Mesodermal cell (in vitro differentiated cells): ENCODE data around the gene CAMK1D.

Source experiments
- H3K27ac ChIP-seq: 2 replicates; pipeline ENCODE4 v1.7.0; 2013; ENCODE audit warnings: mild to moderate bottlenecking, low read depth, low read length, moderate library complexity; ENCODE audit not compliant: severe bottlenecking
- H3K36me3 ChIP-seq: 2 replicates; pipeline ENCODE4 v1.7.1; 2013; ENCODE audit warnings: mild to moderate bottlenecking, low read length, moderate library complexity; ENCODE audit not compliant: control insufficient read depth, insufficient read depth
- H3K4me1 ChIP-seq: one replicate; pipeline ENCODE4 v1.7.1; 2013; ENCODE audit warnings: mild to moderate bottlenecking, low read length; ENCODE audit not compliant: insufficient read depth, control insufficient read depth, poor library complexity, severe bottlenecking
- H3K4me3 ChIP-seq: 2 replicates; pipeline ENCODE4 v1.7.0; 2013; ENCODE audit warnings: low read length, control low read depth, mild to moderate bottlenecking; ENCODE audit not compliant: insufficient read depth, poor library complexity, severe bottlenecking; ENCODE audit errors: extremely low read depth
- H3K9me3 ChIP-seq: 2 replicates; pipeline ENCODE4 v1.7.1; 2013; ENCODE audit warnings: mild to moderate bottlenecking, low read length, moderate library complexity; ENCODE audit not compliant: control insufficient read depth
- WGBS, 2 experiments: methylation state at CpG; one replicate each; pipeline ENCODE4 v1.1.5; 2013; ENCODE audit warnings: missing lambda C conversion rate in 2 of 2; ENCODE audit not compliant: insufficient coverage in 2 of 2; 5-methylcytosine and 5-hydroxymethylcytosine counted together

The CAMK1D gene

DNA sequence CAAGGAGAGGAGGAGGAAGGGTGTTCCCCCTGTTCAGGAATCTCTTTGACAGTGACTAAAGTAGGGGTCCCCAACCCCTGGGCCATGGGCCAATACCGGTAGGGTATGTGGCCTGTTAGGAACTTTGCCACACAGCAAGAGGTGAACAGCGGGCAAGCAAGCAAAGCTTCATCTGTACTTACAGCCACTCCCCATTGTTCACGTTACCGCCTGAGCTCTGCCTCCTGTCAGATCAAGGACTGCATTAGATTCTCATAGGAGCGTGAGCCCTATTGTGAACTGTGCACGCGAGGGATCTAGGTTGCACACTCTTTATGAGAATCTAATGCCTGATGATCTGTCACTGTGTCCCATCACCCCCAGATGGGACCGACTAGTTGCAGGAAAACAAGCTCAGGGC, 201.6 kb downstream of the CAMK1D start:
- Histone ChIP-seq H3K4me1 (no peaks in the 10 kb centered on the region), H3K27ac (no peak overlapping the region), H3K9me3 (no peaks in the 10 kb centered on the region), H3K36me3 (no peaks in the 10 kb centered on the region), H3K4me3 (no peak overlapping the region)
- WGBS, 2 experiments = 90 to 92% methylated on average over 5 to 7 of the region's 8 CpGs

DNA sequence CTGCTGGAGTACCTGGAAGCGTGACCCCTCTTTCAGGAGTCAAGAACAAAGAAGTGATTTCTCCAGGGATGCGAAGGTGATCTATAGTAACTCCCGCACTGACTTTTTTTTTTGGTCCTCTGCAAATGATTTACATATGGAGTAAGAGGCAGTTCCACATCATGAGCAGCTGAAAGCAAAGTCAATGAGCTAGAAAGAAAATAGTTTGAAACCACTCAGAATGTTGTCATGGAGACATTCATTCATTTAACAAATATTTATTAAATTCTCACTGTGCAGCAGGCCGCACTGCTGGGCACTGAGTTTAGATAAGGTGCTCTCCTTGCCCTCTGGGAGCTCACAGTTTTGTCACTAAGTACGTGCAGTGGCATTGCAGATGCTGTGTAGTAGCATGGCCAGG, 206.7 kb downstream of the CAMK1D start:
- WGBS, 2 experiments = 85 to 86% methylated on average over 4 of the region's 5 CpGs
- no peaks in the 10 kb centered on the region for H3K9me3 ChIP-seq
- no peak overlapping the region for H3K27ac ChIP-seq
- no peaks in the 10 kb centered on the region for H3K4me1 ChIP-seq
- no peak overlapping the region for H3K4me3 ChIP-seq
- no peaks in the 10 kb centered on the region for H3K36me3 ChIP-seq

DNA sequence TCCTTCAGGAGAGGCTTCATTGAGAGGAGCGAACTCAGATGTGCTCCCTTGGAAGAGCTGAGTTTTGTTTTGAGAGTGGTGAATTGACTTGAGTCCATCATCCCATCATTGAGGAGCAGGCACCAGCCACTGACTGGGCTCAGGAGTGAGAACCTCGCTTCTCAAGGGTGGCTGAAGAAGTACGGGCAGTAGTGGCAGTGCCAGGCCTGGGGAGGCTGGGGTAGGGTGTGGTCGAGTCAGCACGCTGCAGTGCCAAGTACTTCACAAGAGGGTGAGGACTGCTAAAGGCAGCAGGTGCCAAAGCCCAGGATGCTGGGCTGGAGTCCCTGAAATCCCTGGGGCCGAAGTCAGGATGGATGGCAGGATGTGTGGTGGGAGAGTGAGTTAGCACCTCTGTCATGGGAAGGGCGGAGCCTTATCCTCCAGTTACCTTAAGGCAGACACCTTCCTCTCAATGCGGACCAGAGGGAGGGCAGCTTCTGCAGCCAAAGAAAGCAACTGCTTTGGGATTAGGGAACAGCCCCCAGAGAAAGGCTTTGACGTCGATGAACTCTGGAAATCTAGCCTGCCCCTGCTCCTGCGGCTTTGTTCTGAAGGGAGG, 210.3 kb downstream of the CAMK1D start:
- Histone ChIP-seq H3K4me3 (no peak overlapping the region), H3K27ac (no peak overlapping the region), H3K36me3 (no peaks in the 10 kb centered on the region), H3K9me3 (no peaks in the 10 kb centered on the region), H3K4me1 (no peaks in the 10 kb centered on the region)
- WGBS, 2 experiments = 76 to 84% methylated on average over 9 to 11 of the region's 11 CpGs

DNA sequence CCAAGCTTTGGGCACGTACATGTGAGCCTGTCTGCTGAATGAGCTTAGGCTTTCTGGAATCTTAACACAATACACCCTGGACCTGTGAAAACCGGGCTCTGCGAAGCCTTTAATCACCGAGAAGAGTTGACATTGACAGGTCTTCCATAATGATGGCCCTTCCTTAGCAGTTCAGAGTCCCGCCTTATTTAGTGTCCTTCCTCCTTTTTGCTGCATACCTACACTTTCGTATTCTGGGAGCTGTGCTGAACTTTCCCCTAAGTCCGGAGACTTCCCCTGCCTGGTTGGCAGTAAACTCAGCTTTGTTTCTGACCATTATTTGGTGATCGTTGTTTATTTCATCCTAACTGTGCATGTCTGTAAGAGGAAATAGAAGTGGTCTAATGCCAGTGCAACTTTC, 212.0 kb downstream of the CAMK1D start:
- no peaks in the 10 kb centered on the region for H3K4me1 ChIP-seq
- H3K36me3 ChIP-seq = no peaks in the 10 kb centered on the region
- H3K4me3 ChIP-seq = no peak overlapping the region
- H3K27ac ChIP-seq = no peak overlapping the region
- no peaks in the 10 kb centered on the region for H3K9me3 ChIP-seq
- 92 to 98% methylated on average over 7 to 8 of the region's 8 CpGs for WGBS, 2 experiments

DNA sequence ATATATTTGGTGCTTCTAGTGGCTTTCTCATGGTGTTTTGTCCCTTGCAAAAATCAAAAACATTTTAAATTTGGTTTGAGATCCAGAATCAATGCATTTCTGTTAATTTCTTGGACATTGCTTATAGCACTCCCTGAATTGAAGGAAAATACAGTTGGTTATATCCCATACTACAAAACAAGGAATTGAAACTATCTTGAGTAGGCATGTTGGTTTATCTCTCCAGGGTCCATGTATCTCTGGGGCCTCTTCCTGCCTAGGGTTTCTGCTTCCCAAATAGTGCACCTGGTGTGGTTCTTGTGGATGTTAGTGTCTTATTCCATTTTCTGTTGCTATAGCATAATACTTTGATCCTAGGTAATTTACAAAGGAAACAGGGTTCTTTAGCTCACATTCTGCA, 212.4 kb downstream of the CAMK1D start:
- no peak overlapping the region for H3K27ac ChIP-seq
- H3K4me3 ChIP-seq = no peak overlapping the region
- H3K9me3 ChIP-seq = no peaks in the 10 kb centered on the region
- no peaks in the 10 kb centered on the region for H3K4me1 ChIP-seq
- H3K36me3 ChIP-seq = no peaks in the 10 kb centered on the region

DNA sequence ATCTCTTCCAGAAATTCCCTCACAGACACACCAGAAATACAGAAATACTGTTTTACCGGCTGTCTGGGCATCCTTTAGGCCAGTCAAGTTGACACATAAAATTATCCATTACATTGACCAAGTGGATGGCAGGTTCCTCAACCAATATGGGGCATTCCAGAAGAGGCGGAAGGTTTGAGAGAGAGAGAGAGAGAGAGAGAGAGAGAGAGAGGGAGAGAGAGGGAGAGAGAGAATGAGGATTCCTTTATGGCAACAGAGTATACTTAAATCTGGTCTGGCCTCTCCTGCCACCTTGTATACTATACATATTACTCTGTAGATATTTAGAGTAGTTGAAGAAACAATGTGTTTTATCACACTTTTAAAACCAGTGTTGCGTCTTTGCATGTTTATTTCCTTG, 214.1 kb downstream of the CAMK1D start:
- H3K4me3 ChIP-seq = no peak overlapping the region
- H3K27ac ChIP-seq = no peak overlapping the region
- 67 to 100% methylated on average over 1 of the region's 3 CpGs for WGBS, 2 experiments
- H3K9me3 ChIP-seq = no peaks in the 10 kb centered on the region
- H3K4me1 ChIP-seq = no peaks in the 10 kb centered on the region
- no peaks in the 10 kb centered on the region for H3K36me3 ChIP-seq

DNA sequence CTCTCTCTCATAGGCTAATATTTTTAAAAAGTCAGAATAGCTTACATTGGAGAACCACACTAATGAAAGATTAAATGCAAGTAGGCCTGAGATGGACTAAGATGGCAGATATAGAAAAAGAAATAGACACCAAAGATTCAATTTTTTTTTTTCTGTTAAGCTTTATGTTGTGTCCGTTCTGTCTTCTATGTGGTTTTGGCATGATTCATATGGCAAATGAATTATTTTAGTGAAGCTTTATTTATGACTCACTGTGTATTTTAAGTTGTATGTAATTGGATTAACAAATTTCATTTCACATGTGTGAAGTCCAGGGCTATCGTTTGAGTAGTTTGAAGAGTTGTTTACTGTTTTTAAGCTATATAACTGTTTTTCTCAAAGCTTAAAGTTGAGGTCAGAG, 214.8 kb downstream of the CAMK1D start:
- H3K4me3 ChIP-seq = no peak overlapping the region
- no peak overlapping the region for H3K27ac ChIP-seq
- 100% methylated on average over 1 of the region's 2 CpGs for WGBS, 2 experiments
- H3K36me3 ChIP-seq = no peaks in the 10 kb centered on the region
- H3K9me3 ChIP-seq = no peaks in the 10 kb centered on the region
- H3K4me1 ChIP-seq = no peaks in the 10 kb centered on the region

DNA sequence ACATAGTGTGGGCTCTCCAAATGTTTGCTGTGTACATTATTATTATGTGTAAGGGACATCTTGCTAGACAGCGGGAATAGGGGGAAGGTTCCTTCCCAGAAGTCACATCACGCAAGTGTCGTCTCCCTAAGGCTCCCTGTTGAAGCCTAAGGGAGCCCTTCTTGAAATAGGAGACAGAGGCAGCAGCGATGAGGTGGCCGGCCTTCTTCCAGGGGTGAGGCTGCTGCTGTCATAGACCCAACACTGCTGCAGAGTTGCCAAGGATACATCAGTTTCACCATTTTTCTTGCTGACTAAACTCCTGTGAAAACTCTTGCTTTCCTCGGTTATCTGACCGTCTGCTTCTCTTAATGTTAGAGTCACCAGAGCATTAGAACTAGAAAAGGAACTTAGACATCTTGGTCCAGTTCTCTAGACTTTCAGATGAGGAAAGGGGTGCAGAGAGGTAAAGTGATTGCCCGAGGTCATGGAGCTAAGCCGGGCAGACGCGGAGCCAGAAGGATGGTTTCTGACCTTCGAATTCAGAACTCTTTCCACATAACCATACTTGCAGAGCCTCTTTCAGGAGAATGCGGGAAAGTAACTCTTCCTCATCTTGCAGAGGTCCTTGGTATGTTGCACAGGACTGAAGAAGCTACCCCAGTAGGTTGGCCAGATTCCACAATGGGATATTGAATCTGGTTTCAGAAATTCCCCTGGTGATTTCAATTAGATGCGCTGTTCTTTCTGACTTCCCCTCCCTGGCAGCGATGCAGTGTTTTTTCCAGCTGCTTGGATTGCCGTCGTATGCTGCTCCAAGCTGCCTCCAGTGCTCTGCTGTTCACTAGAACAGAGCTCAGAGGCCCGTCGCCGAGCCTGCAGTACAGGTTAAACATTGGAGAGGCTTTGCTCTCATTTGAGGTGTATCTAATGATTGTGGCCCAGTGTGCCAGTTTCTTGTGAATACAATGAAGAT, 217.1 kb downstream of the CAMK1D start:
- WGBS, 2 experiments = 89 to 90% methylated on average over 17 to 20 of the region's 20 CpGs
- Histone ChIP-seq H3K9me3 (no peaks in the 10 kb centered on the region), H3K4me1 (no peaks in the 10 kb centered on the region), H3K27ac (no peak overlapping the region), H3K4me3 (no peak overlapping the region), H3K36me3 (no peaks in the 10 kb centered on the region)

DNA sequence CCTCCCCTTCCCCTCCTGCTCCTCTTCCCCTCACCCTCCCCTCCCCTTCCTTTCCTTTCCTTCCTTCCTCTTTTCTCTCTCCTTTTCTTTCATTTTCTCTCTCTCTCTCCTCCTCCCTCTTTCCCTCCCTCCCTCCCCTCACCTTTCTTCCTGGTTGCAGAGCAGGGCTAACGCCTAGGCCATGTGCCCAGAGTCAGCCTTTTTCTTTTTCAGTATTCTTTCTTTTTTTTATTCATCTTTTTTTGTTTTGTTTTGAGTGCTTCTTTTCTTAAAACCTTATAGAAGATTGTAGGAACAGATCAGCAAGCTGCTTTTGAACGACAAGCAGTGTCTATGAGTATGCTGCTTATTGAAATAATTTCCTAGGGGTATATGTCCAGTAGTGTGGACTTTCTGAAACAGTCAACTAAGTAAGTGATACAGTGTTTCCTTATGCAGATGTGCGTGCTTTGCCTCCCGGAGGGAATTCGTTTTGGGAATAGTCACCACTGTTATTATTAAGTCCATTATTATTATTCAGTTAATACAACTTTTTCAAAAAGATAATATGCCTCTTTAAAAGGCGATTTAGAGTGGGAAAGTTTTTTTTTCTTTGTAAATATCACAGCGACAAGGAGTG, 219.2 kb downstream of the CAMK1D start:
- WGBS, 2 experiments = 100% methylated on average over 1 of the region's 7 CpGs; no CpG with 5 or more reads in 1 of the 2 experiments
- no peaks in the 10 kb centered on the region for H3K36me3 ChIP-seq
- no peaks in the 10 kb centered on the region for H3K4me1 ChIP-seq
- no peaks in the 10 kb centered on the region for H3K9me3 ChIP-seq
- H3K4me3 ChIP-seq = no peak overlapping the region
- H3K27ac ChIP-seq = no peak overlapping the region

DNA sequence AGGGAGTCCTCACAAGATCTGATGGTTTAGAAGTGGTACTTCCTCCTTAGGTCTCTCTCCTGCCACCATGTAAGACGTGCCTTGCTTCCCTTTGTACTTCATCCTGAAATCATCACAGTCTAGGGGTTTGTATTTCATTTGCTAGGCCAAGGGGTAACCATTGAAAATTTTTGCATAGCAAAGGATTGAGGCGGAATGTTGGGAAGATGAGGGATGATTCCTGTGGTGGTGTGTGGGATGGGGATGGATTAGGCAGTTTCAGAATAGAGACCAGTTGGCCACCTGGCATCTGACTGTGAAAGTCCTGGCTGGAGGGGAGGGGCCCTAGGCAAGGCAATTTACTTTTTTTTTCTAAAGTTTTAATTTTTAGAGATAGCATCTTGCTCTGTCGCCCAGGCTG, 222.9 kb downstream of the CAMK1D start:
- Histone ChIP-seq H3K36me3 (no peaks in the 10 kb centered on the region), H3K9me3 (peaks cover 9% of the 10 kb centered on the region), H3K4me3 (no peak overlapping the region), H3K27ac (no peak overlapping the region), H3K4me1 (no peaks in the 10 kb centered on the region)
- WGBS, 2 experiments = 85 to 87% methylated on average over 2 of the region's 3 CpGs

DNA sequence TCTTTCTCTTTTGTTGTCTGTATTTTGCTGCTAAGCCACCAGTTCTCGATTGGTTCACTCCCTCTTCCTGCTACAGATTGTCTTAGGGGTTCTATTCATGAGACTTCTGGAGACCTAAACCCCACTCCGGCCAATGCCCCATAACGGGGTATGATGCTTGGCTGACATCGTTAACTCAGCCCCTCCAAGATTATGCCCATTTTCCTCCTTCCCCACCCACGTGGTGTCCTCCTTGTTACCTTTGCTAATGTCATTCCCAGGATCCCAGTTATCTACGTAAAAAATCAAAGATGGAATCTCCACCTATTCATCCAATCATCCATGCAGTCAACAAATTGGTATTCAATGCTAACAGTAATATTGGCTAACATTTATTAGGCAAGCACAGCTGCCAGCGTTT, 228.3 kb downstream of the CAMK1D start:
- WGBS, 2 experiments = 89 to 92% methylated on average over 4 to 5 of the region's 7 CpGs
- no peak overlapping the region for H3K4me3 ChIP-seq
- H3K9me3 ChIP-seq = peaks cover 9% of the 10 kb centered on the region
- no peaks in the 10 kb centered on the region for H3K36me3 ChIP-seq
- no peak overlapping the region for H3K27ac ChIP-seq
- H3K4me1 ChIP-seq = no peaks in the 10 kb centered on the region
